ENCODE results near the gene RPS14. TPM values are rescaled to one million over a fixed set of nuclear protein-coding genes. Genes with fewer than 3 reads are reported as not detected.

Gene RPS14
- total and polyA plus RNA-seq, 9 of the 15 experiments (the other 6 are each of a cell fraction or from before 2014, with no cell fraction given) = 1,824 to 5,983 (median 3,017) TPM

DNA sequence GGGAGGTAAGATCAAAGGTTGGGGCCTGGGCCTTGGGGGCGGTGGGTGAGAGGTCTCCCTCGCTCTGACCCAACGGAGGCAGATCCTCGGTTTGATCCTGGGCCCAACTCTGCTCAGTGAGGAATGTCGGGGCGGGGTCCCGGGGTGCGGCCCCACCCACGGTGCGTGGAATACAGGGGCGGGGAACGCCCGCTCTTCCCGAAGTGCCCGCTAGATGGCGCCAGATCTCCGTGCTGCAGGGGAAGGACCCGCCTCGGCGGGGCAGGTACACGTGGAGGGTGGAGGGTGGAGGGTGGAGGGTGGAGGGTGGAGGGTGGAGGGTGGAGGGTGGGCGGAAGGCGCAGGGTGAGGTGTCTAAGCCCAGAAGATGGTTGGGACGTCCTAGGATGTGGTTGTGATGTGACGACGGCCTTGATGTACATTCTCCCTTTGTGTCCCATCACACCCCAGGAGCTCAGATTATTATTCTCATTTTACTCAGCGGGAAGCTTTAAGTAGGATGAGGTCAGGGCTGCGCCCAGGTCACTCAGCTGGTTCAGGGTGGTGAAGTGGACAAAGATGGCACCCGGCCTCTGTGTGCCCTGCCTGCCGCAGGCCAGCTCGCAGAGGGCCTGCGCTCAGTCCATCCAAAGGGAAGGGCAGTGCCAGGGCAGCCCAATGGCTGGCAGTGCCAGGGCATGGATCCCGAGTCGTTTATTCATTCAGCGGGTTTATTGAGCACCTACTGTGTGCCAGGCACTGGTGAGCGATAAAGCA is 9.4 kb upstream of the RPS14 start (continued):
- TF ChIP-seq JUND (IDR thresholded peaks at IDR 0.05; ENCODE audit: borderline replicate concordance, low read depth, low read length) (0 out of 2 replicates have a peak, but pooled peaks have one; percentile 12), JUND (tag; IDR thresholded peaks at IDR 0.05; ENCODE audit: borderline replicate concordance, low read depth, low read length) (no peak; the same call in 2 of the 3 replicates), MXI1 (IDR thresholded peaks at IDR 0.05; ENCODE audit: low read depth, low read length) (no peak), HNRNPH1 (optimal IDR thresholded peaks at IDR 0.05; ENCODE audit: low read depth, low read length) (no peak), ZNF586 (CRISPR knock-in tag; conservative IDR thresholded peaks at IDR 0.05) (no peak), ZNF311 (CRISPR knock-in tag; IDR thresholded peaks at IDR 0.05) (no peak), MIER1 (IDR thresholded peaks at IDR 0.05; ENCODE audit: low read depth) (no peak), PML (IDR thresholded peaks at IDR 0.05; ENCODE audit: low read length) (no peak), BACH1 (tag; IDR thresholded peaks at IDR 0.05) (no peak), STAT5B (CRISPR knock-in tag; IDR thresholded peaks at IDR 0.05) (no peak), MBD1 (CRISPR knock-in tag; IDR thresholded peaks at IDR 0.05) (no peak), RBFOX2 (IDR thresholded peaks at IDR 0.05; ENCODE audit: low read depth, low read length) (peak; percentile 26; the same call in 1 of the 2 replicates), NFYB (IDR thresholded peaks at IDR 0.05; ENCODE audit: extremely low read depth, insufficient read length) (no peak), TEAD1 (CRISPR knock-in tag; IDR thresholded peaks at IDR 0.05) (peak in 1 of 2 experiments; percentile 70; a peak in 1 of 4 replicates), MYC (IDR thresholded peaks at IDR 0.05; ENCODE audit: low read depth, low read length) (peak; percentile 89), MYC (CRISPR knock-in tag; IDR thresholded peaks at IDR 0.05; ENCODE audit: borderline replicate concordance, low read depth) (no peak), E2F6 (IDR thresholded peaks at IDR 0.05; ENCODE audit: borderline replicate concordance in 1 of 2, extremely low read depth in 1 of 2, insufficient read depth in 1 of 2, insufficient read length in 1 of 2, low read depth in 1 of 2, low read length in 1 of 2, poor library complexity in 1 of 2, severe bottlenecking in 1 of 2) (peak; percentile 36 to 58), ARNT (IDR thresholded peaks at IDR 0.05) (no peak)
- TF ChIP-seq, protein P1, sequence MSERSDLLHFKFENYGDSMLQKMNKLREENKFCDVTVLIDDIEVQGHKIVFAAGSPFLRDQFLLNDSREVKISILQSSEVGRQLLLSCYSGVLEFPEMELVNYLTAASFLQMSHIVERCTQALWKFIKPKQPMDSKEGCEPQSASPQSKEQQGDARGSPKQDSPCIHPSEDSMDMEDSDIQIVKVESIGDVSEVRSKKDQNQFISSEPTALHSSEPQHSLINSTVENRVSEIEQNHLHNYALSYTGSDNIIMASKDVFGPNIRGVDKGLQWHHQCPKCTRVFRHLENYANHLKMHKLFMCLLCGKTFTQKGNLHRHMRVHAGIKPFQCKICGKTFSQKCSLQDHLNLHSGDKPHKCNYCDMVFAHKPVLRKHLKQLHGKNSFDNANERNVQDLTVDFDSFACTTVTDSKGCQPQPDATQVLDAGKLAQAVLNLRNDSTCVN (CRISPR knock-in tag; IDR thresholded peaks at IDR 0.05) = no peak
- TF ChIP-seq, protein P2, sequence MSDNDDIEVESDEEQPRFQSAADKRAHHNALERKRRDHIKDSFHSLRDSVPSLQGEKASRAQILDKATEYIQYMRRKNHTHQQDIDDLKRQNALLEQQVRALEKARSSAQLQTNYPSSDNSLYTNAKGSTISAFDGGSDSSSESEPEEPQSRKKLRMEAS (CRISPR knock-in tag; IDR thresholded peaks at IDR 0.05) = peak; percentile 62
- TF ChIP-seq, protein P3, sequence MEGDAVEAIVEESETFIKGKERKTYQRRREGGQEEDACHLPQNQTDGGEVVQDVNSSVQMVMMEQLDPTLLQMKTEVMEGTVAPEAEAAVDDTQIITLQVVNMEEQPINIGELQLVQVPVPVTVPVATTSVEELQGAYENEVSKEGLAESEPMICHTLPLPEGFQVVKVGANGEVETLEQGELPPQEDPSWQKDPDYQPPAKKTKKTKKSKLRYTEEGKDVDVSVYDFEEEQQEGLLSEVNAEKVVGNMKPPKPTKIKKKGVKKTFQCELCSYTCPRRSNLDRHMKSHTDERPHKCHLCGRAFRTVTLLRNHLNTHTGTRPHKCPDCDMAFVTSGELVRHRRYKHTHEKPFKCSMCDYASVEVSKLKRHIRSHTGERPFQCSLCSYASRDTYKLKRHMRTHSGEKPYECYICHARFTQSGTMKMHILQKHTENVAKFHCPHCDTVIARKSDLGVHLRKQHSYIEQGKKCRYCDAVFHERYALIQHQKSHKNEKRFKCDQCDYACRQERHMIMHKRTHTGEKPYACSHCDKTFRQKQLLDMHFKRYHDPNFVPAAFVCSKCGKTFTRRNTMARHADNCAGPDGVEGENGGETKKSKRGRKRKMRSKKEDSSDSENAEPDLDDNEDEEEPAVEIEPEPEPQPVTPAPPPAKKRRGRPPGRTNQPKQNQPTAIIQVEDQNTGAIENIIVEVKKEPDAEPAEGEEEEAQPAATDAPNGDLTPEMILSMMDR (IDR thresholded peaks at IDR 0.05 in 2 of 3, conservative IDR thresholded peaks at IDR 0.05 in 1 of 3; ENCODE audit: insufficient read depth in 2 of 3, low read depth in 1 of 3, low read length in 3 of 3) = peak; percentile 68 to 92 (median 85)
